Measurements from ENCODE around the gene OMP. TPM values are rescaled to one million over a fixed set of nuclear protein-coding genes. Genes with fewer than 3 reads are reported as not detected.

OMP gene
- polyA plus RNA-seq, 1 donor from 2014 or later: not detected

DNA sequence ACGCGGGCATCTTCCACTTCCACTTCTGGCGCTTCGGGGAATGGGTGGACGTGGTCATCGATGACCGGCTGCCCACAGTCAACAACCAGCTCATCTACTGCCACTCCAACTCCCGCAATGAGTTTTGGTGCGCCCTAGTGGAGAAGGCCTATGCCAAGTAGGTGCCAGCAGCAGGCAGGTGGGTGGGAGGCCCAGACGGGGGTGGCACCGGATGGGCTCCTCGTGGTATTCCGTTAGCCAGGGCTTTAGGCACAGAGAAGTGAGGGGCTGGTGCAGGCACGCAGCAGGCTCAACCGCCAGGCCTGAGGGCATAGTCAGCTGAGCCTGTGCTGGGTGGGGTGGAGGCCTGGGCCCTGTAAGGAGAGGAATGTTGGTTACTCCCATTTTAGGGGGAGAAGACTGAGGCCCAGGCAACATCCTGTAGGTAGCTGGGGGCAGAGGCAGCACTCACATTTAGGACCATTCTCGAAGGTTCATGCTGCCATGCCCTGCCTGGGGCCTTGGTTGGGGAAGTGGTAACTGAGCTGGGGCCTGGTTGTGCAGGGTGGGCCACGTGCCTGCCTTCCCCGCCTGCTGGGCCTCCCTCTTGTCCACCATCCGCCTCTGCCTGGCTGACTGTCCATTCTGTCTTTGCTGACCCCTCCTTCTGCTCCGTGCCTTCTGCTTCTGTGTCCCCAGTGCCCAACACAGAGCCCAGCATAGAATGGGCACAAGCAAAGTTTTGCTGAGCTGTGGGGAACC, 10.2 kb downstream of the OMP start:
- TF ChIP-seq, protein P1, sequence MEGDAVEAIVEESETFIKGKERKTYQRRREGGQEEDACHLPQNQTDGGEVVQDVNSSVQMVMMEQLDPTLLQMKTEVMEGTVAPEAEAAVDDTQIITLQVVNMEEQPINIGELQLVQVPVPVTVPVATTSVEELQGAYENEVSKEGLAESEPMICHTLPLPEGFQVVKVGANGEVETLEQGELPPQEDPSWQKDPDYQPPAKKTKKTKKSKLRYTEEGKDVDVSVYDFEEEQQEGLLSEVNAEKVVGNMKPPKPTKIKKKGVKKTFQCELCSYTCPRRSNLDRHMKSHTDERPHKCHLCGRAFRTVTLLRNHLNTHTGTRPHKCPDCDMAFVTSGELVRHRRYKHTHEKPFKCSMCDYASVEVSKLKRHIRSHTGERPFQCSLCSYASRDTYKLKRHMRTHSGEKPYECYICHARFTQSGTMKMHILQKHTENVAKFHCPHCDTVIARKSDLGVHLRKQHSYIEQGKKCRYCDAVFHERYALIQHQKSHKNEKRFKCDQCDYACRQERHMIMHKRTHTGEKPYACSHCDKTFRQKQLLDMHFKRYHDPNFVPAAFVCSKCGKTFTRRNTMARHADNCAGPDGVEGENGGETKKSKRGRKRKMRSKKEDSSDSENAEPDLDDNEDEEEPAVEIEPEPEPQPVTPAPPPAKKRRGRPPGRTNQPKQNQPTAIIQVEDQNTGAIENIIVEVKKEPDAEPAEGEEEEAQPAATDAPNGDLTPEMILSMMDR (IDR thresholded peaks at IDR 0.05; ENCODE audit: poor library complexity, severe bottlenecking): no peak
- TF ChIP-seq MXI1 (conservative IDR thresholded peaks at IDR 0.05; ENCODE audit: poor library complexity, severe bottlenecking) (no peak), POLR2AphosphoS5 (IDR thresholded peaks at IDR 0.05) (no peak), RAD21 (conservative IDR thresholded peaks at IDR 0.05) (no peak), EP300 (conservative IDR thresholded peaks at IDR 0.05; ENCODE audit: poor library complexity, severe bottlenecking) (no peak), EZH2 (IDR thresholded peaks at IDR 0.05; ENCODE audit: borderline replicate concordance, insufficient read depth, low read length, poor library complexity, severe bottlenecking) (no peak), TAF1 (IDR thresholded peaks at IDR 0.05; ENCODE audit: low read depth) (no peak), SMC3 (conservative IDR thresholded peaks at IDR 0.05; ENCODE audit: poor library complexity) (no peak)
- TF ChIP-seq, protein P2, sequence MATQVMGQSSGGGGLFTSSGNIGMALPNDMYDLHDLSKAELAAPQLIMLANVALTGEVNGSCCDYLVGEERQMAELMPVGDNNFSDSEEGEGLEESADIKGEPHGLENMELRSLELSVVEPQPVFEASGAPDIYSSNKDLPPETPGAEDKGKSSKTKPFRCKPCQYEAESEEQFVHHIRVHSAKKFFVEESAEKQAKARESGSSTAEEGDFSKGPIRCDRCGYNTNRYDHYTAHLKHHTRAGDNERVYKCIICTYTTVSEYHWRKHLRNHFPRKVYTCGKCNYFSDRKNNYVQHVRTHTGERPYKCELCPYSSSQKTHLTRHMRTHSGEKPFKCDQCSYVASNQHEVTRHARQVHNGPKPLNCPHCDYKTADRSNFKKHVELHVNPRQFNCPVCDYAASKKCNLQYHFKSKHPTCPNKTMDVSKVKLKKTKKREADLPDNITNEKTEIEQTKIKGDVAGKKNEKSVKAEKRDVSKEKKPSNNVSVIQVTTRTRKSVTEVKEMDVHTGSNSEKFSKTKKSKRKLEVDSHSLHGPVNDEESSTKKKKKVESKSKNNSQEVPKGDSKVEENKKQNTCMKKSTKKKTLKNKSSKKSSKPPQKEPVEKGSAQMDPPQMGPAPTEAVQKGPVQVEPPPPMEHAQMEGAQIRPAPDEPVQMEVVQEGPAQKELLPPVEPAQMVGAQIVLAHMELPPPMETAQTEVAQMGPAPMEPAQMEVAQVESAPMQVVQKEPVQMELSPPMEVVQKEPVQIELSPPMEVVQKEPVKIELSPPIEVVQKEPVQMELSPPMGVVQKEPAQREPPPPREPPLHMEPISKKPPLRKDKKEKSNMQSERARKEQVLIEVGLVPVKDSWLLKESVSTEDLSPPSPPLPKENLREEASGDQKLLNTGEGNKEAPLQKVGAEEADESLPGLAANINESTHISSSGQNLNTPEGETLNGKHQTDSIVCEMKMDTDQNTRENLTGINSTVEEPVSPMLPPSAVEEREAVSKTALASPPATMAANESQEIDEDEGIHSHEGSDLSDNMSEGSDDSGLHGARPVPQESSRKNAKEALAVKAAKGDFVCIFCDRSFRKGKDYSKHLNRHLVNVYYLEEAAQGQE (IDR thresholded peaks at IDR 0.05; ENCODE audit: borderline replicate concordance): no peak
- Histone ChIP-seq H3K36me3 (ENCODE audit: insufficient read depth, low read length) (no peaks in the 10 kb centered on the region), H3K27me3 (ENCODE audit: insufficient read depth, low read depth, low read length) (no peaks in the 10 kb centered on the region), H3K9me2 (ENCODE audit: insufficient read depth, low read length) (no peaks in the 10 kb centered on the region), H3F3A (ENCODE audit: insufficient read depth, low read length, poor library complexity, severe bottlenecking) (no peaks in the 10 kb centered on the region), H3K4me2 (ENCODE audit: low read length) (no peak overlapping the region), H3K27ac (ENCODE audit: low read length) (no peak overlapping the region), H3K9ac (ENCODE audit: low read length) (no peak overlapping the region), H3K79me2 (replicated peaks; ENCODE audit: insufficient read depth, low read length) (no peaks in the 10 kb centered on the region), H2AFZ (ENCODE audit: low read depth, low read length) (no peak overlapping the region), H3K4me3 (ENCODE audit: low read length) (no peak overlapping the region), H4K20me1 (ENCODE audit: insufficient read depth) (no peaks in the 10 kb centered on the region), H3K9me3 (ENCODE audit: low read length) (no peaks in the 10 kb centered on the region)

DNA sequence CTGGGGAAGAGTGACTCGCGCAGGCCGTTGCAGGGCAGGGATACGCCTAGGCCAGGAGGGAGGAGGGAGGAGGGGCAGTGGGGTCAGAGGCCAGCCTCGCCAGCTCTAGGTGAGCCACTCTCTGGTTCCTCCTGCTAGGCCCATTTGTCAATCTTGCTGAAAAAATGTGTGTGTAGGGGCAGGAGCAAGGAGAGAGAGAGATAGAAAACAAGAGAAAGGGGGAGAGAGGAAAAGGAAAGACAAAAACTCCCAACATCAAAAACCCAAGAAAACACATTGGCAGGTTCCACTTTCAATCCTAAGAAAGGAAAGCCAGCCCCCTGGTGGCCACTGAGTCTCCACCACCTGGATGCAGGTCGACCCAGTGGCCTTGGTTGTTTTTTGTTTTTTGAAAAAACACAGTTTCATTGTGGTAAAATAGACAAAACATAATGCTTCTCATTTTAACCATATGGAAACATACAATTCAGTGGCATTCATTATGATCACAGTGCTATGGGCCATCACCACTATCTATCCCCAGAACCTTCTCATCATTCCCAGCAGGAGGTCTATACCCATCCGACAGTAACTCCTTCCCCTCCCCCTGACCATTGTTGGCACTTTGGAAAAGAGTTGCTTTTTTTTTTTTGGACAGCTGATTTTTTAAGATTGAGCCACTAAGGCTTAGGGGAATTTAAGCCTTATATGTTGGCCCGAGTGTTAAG, 10.9 kb downstream of the OMP start:
- Histone ChIP-seq H3K27ac (ENCODE audit: low read length) (no peak overlapping the region), H2AFZ (ENCODE audit: low read depth, low read length) (no peak overlapping the region), H3K9me3 (ENCODE audit: low read length) (no peaks in the 10 kb centered on the region), H3K4me3 (ENCODE audit: low read length) (no peak overlapping the region), H3K79me2 (replicated peaks; ENCODE audit: insufficient read depth, low read length) (no peaks in the 10 kb centered on the region), H4K20me1 (ENCODE audit: insufficient read depth) (no peaks in the 10 kb centered on the region), H3K9ac (ENCODE audit: low read length) (no peak overlapping the region), H3K27me3 (ENCODE audit: insufficient read depth, low read depth, low read length) (no peaks in the 10 kb centered on the region), H3K36me3 (ENCODE audit: insufficient read depth, low read length) (no peaks in the 10 kb centered on the region), H3K9me2 (ENCODE audit: insufficient read depth, low read length) (no peaks in the 10 kb centered on the region), H3F3A (ENCODE audit: insufficient read depth, low read length, poor library complexity, severe bottlenecking) (no peaks in the 10 kb centered on the region), H3K4me2 (ENCODE audit: low read length) (no peak overlapping the region)
- peak; percentile 17 for TF ChIP-seq RAD21 (conservative IDR thresholded peaks at IDR 0.05)
- no peak for TF ChIP-seq TAF1 (IDR thresholded peaks at IDR 0.05; ENCODE audit: low read depth)
